Esophagus squamous epithelium (tissue), 4 donors: ENCODE data around the gene TUBA3D.
"Not testable (repeated sequence)": the region's sequence is repeated elsewhere in the genome, so short reads cannot be mapped to it uniquely, and the experiment has no call there.

Experiments
- CTCF ChIP-seq, 6 experiments: fragments of 450-650 bp in 4 of 6; fragments of 200-600 bp in 2 of 6; sonication (generic) in 2 of 6; IDR thresholded peaks; one replicate each; pipeline ENCODE4 v1.5.1; 2016 to 2019; ENCODE audit warnings: antibody characterized with exemption in 6 of 6, mild to moderate bottlenecking in 4 of 6, moderate library complexity in 4 of 6
- POLR2A ChIP-seq, 4 donors: fragments of 450-650 bp; IDR thresholded peaks; one replicate each; pipeline ENCODE4 v1.6.1; 2017; ENCODE audit warnings: antibody characterized with exemption in 4 of 4, mild to moderate bottlenecking in 4 of 4, moderate library complexity in 3 of 4

GRCh38 chr2:131447981-131448380 lies 27.9 kb upstream of the TUBA3D start:
- TF ChIP-seq CTCF, POLR2A (IDR thresholded peaks at IDR 0.05): not testable (repeated sequence)
